Mesothelial cell of epicardium (in vitro differentiated cells): ENCODE data around the gene RALGAPA2. TPM values are rescaled to one million over a fixed set of nuclear protein-coding genes. Genes with fewer than 3 reads are reported as not detected.

ENCODE experiments used
- DNase-seq, 2 experiments: peaks; one replicate each; pipeline ENCODE4 v3.0.0; 2021; ENCODE audit warnings: low spot score in 2 of 2; ENCODE audit not compliant: unreplicated experiment in 2 of 2
- H3K27ac Mint-ChIP-seq: 2 replicates; pipeline ENCODE4 v1.8.0; 2021; ENCODE audit warnings: mixed read lengths
- H3K27me3 Mint-ChIP-seq: 2 replicates; pipeline ENCODE4 v1.8.0; 2021; ENCODE audit warnings: low read depth, mixed read lengths
- H3K36me3 Mint-ChIP-seq: 2 replicates; pipeline ENCODE4 v1.8.0; 2021; ENCODE audit warnings: mixed read lengths
- H3K4me1 Mint-ChIP-seq: 2 replicates; pipeline ENCODE4 v1.8.0; 2021; ENCODE audit warnings: mixed read lengths
- H3K4me3 Mint-ChIP-seq: 2 replicates; pipeline ENCODE4 v1.8.0; 2021; ENCODE audit warnings: mild to moderate bottlenecking, moderate library complexity, mixed read lengths
- H3K9me3 Mint-ChIP-seq: 2 replicates; pipeline ENCODE4 v1.8.0; 2021; ENCODE audit warnings: mixed read lengths
- total RNA-seq: library from RNA; stranded (reverse); gene quantifications from 3 replicates; pipeline ENCODE4 v1.2.1, GENCODE V29; 2021
- TF ChIP-seq, protein P1 (sequence below): fragments of 200-600 bp; sonication (generic); IDR thresholded peaks from one replicate; pipeline ENCODE4 v1.5.0; 2021; ENCODE audit warnings: antibody characterized with exemption; ENCODE audit not compliant: unreplicated experiment

The RALGAPA2 gene
- total RNA-seq, 1 donor from 2014 or later: 27.5 TPM

DNA sequence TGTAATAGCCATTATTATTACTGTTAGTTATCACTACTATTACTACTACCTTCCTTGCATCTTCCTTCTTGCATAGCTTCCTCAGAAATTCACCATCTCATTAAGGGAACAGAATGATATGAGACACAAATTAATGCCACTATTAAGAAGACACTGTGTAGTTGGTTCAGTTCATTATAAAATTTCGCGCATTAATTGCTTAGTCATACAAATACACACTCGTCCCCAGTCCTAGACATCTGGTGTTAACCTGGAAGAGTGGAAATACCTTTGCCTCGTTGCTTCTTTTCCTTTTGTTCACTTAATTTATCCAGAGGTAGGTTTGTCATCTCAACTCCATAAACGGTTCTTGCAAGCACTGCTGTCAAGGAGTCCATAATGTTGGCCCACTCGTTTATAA, 107.5 kb downstream of the RALGAPA2 start:
- Mint-ChIP-seq H3K36me3 (peaks cover 33% of the 10 kb centered on the region), H3K27ac (no peak overlapping the region), H3K4me3 (no peak overlapping the region), H3K9me3 (no peaks in the 10 kb centered on the region), H3K27me3 (no peaks in the 10 kb centered on the region), H3K4me1 (no peaks in the 10 kb centered on the region)
- TF ChIP-seq, protein P1, sequence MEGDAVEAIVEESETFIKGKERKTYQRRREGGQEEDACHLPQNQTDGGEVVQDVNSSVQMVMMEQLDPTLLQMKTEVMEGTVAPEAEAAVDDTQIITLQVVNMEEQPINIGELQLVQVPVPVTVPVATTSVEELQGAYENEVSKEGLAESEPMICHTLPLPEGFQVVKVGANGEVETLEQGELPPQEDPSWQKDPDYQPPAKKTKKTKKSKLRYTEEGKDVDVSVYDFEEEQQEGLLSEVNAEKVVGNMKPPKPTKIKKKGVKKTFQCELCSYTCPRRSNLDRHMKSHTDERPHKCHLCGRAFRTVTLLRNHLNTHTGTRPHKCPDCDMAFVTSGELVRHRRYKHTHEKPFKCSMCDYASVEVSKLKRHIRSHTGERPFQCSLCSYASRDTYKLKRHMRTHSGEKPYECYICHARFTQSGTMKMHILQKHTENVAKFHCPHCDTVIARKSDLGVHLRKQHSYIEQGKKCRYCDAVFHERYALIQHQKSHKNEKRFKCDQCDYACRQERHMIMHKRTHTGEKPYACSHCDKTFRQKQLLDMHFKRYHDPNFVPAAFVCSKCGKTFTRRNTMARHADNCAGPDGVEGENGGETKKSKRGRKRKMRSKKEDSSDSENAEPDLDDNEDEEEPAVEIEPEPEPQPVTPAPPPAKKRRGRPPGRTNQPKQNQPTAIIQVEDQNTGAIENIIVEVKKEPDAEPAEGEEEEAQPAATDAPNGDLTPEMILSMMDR: no peak
- no peak for DNase-seq

DNA sequence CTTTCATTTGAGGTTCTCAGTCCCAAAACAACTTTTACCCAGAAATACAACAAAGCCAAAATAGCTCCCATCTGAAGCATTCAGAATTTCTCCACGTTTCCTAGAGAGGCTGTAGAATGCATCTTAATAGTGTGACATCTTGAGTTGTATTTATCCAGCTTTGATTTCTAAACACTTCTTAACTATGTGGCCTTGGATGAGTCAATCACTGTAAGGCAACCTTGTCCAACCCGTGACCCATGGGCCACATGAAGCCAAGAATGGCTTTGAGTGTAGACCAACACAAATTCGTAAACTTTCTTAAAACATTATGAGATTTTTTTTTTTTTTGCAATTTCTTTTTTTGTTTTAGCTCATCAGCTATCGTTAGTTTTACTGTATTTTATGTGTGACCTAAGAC, 108.1 kb downstream of the RALGAPA2 start:
- no peak for DNase-seq
- Mint-ChIP-seq H3K36me3 (peaks cover 33% of the 10 kb centered on the region), H3K4me1 (no peaks in the 10 kb centered on the region), H3K27me3 (no peaks in the 10 kb centered on the region), H3K4me3 (no peak overlapping the region), H3K9me3 (no peaks in the 10 kb centered on the region), H3K27ac (no peak overlapping the region)
- TF ChIP-seq, protein P1: no peak

DNA sequence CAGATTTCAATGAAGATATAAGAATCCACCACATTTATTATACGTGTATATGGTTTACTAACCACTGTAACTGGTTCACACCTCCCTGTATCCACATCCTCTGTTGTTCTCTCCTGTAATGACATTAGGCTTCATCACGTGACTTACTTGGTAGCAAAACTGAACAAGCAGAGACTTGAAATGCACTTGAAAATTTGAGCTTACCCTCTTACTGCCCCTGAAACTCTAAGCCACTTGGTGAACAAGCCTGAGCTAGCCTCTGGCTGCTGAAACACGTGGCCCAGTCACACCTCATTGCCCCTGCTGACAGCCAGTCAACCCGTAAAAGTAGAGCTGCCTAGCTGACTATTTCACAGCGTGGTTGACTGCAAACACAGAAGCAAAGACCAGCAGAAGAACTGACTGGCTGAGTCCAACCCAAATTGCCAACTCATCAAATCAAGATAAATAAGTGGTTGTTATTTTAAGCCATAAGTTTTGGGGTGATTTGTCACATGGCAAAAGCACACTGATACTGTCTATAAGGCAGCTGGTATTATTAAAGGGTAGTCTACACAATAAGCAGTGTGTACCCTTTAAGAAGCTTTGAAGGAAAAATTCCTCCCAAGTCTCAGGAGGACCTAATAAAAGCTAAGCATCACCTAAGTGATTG, 109.0 kb downstream of the RALGAPA2 start:
- H3K9me3 Mint-ChIP-seq: no peaks in the 10 kb centered on the region
- no peaks in the 10 kb centered on the region for H3K4me1 Mint-ChIP-seq
- H3K27me3 Mint-ChIP-seq: no peaks in the 10 kb centered on the region
- no peak for DNase-seq
- H3K36me3 Mint-ChIP-seq: peaks cover 33% of the 10 kb centered on the region
- no peak overlapping the region for H3K4me3 Mint-ChIP-seq
- H3K27ac Mint-ChIP-seq: no peak overlapping the region
- TF ChIP-seq, protein P1: no peak

DNA sequence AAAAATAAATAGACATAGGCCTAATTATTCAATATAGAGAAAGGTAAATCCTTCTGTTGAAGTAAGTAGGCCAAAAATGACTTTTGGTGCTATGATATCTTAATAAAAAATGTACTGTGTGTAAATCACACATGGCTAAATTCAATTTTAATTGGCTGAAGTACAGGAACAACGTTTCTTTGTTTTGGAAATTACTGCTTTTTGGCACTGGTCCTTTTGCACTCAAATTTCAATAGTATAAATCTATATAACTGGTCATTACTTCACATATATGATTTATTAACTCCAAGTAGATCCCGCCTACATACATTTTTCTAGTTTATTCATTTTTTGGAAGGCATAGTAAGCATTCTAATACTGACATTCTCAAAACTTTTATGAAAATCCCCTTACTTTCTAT, 114.5 kb downstream of the RALGAPA2 start:
- no peak for DNase-seq
- Mint-ChIP-seq H3K36me3 (peaks cover 9% of the 10 kb centered on the region), H3K4me3 (no peak overlapping the region), H3K9me3 (no peaks in the 10 kb centered on the region), H3K4me1 (no peaks in the 10 kb centered on the region), H3K27ac (no peak overlapping the region), H3K27me3 (no peaks in the 10 kb centered on the region)
- TF ChIP-seq, protein P1: no peak

DNA sequence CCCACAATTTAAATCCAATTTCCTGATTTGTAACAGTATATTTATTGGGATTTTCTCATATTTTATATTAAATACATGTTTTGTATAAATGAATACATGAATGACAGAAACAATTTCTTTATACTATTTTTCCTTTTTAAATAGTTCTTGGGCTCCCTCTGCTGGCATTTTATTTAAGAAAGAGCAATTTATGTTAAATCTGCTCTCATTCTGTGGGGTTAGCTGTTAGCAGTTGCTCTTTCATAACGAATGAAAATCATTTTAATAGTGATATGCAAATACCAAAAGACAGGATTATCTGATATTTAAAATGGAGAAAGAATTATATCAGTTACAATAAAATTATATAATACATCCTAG, 118.3 kb downstream of the RALGAPA2 start:
- Mint-ChIP-seq H3K4me3 (no peak overlapping the region), H3K36me3 (peaks cover 9% of the 10 kb centered on the region), H3K27me3 (no peaks in the 10 kb centered on the region), H3K27ac (no peak overlapping the region), H3K4me1 (no peaks in the 10 kb centered on the region), H3K9me3 (no peaks in the 10 kb centered on the region)
- TF ChIP-seq, protein P1: no peak
- DNase-seq: no peak
